GM19438 (cell line): Measurements from ENCODE around the gene PRKAB2.
"Not testable (repeated sequence)": the region's sequence is repeated elsewhere in the genome, so short reads cannot be mapped to it uniquely, and the experiment has no call there.

Experiments
- ATAC-seq: cut with Tn5 transposase; IDR thresholded peaks from one replicate; pipeline ENCODE4 v1.9.1; 2021; ENCODE audit warnings: low read depth; ENCODE audit not compliant: unreplicated experiment

PRKAB2 gene

DNA sequence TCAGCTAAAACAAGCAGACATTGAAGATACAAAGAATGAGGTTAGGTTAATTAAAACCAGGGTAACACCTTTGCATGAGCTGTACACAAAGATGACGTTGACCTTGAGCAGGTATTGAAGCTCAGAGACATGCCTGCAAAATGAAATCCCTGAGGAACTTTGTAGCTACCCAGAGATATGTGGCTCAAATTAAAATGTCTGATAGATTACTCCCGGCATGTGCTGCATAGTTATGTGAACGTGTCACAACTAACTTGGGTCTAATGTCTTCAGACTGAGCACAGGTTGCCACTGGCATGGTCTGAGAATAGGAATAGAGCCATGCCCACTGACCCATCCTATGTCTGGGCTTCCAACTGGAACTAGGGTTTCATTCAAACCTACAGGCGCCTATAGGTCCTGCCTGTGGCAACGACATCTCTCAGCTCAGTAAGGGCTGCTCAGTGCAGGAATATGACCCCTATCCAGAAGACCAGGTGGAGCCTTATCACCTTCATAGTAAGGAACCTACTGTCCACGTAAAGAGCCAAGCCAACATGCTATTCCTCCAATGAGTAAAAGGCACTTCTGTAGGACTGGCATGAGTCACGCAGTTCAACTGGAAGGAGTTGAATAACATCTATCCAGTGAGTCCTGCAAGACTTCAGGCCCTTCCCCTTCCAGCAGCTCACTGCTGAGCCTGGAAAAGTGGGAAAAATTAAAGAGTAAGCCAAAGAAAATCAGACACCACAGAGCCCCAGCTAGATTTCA, 60.7 kb downstream of the PRKAB2 start:
- ATAC-seq, result no peak

DNA sequence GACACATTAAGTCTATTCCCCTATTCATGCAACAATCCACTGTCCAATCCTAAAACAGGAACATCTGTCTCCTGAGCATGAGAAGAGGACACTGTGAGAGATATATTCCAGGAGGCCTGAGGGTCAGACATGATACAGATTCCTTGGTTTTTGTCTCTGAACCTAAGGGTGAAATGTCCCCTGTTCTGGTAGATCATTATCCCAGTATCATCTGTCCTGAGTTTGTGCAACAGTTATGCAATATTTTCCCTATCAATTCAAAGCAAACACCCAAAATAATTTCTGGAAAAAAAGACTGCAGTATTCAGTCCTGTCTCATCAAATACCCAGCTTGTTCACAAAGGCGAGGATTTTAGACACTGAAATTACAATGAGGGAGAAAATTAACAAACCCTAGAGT, 61.4 kb downstream of the PRKAB2 start:
- no peak for ATAC-seq

DNA sequence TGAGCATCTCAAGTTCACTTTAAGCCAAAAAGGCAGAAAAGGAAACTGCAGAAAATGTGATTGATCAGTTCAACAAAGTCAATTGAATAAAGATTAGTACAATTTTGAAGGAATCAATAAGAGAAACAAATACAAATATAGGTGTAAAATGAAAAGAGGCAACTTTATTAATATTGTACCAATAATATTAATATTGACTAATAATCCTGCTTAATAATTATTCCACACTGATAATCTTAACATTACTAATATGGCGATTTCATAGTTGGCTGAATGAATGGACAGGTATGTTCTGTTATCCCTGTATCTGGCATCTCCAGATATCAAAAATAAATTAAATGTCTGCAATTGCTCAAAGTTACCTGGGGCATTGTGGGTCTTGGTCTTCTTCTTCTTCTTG, 61.8 kb downstream of the PRKAB2 start:
- no peak for ATAC-seq

DNA sequence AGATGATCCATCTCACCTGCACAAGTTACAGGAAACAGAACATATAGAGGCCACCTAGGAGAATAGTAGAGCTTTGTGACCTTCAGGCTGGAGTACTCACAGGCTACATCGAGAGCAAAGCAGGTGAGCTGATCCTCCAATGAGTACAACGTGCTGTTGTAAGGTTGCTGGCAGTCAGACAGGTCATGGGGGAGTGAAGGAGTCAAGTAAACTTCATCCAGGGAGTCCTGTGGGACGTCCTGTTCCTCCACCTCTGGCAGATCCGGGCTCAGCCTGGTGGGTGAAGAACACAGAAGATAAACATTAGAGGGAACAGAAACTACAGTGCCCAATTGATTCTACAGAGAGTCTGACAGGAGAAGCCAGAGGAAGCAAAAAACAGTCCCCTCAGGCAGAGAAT, 62.5 kb downstream of the PRKAB2 start:
- no peak for ATAC-seq

DNA sequence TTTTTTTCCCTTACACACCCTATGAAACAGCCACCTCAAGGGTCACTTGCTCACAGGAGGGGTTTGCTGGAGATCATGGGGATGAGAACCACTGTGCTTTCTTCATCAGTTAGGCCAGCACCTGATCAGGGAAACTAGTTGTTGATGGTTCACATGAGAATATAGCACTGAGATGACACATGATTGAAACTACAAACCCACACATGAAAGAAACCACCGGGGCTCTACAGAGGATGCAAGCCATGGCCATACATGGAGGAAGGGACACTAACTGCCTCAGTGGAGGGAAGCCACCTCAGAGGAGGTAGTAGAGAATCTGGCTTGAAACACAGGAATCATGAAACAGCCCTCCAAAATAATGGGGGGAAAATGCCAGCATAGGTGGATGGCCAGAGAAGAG, 63.2 kb downstream of the PRKAB2 start:
- ATAC-seq, result no peak

DNA sequence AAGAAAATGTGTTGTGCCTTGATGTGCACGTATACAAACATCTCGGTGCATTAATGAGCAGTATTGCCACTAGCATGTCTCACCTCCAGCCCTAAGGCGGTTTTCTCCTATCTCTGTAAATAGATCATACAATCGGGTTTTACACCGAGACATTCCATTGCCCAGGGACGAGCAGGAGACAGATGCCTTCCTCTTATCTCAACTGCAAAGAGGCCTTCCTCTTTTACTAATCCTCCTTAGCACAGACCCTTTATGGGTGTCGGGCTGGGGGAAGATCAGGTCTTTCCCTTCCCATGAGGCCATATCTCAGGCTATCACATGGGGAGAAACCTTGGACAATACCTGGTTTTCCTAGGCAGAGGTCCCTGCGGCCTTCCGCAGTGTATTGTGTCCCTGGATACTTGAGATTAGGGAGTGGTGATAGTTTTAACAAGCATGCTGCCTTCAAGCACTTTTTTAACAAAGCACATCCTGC, 65.8 kb downstream of the PRKAB2 start:
- ATAC-seq, result not testable (repeated sequence)

DNA sequence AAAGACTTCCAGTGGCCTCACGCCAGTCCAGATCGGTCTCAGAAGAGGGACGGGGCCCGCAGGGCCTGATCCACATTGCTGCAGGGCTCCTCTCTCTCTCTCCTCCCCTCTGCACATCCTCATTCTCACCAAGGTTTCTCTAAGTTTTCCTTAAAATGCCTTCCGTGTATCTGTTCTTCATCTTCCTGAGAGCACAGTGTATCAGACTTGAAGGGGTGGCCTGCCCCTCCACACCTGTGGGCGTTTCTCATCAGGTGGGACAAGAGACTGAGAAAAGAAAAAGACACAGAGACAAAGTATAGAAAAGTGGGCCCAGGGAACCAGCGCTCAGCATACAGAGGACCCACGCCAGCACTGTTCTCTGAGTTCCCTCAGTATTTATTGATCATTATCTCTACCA, 66.4 kb downstream of the PRKAB2 start:
- ATAC-seq, result no peak
